Measurements from ENCODE around the gene TTN. TPM values are rescaled to one million over a fixed set of nuclear protein-coding genes. Genes with fewer than 3 reads are reported as not detected.

The TTN gene
- total and polyA plus RNA-seq, 4 donors: 0.53 to 47.4 (median 19.7) TPM

DNA sequence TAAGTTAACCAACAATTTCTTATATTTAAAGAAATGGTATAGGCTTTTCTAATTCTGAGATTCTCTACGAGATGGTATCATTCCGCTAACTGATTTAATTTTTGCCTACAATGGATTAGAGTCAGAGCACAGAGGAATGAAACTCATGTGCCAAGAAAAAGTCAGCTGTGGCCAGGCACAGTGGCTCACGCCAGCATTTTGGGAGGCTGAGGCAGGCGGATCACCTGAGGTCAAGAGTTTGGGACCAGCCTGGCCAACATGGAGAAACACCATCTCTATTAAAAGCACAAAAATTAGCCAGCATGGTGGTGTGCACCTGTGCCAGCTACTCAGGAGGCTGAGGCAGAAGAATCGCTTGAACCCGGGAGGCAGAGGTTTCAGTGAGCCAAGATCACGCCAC lies 17.0 kb upstream of the TTN start:
- H3K27me3 ChIP-seq (ENCODE audit: control insufficient read depth in 3 of 3, insufficient read depth in 3 of 3, low read length in 2 of 3): no peaks in the 10 kb centered on the region
- DNase-seq (no peak), ATAC-seq (ENCODE audit: insufficient read depth, low FRiP score) (no peak)
- peaks cover 0 to 8% (median 5%) of the 10 kb centered on the region in 5 donors for H3K4me1 ChIP-seq (ENCODE audit: control insufficient read depth in 5 of 5, insufficient read depth in 5 of 5, low read length in 5 of 5)
- WGBS, 2 donors: 96 to 99% methylated on average over 7 of the region's 7 CpGs
- H3K36me3 ChIP-seq (ENCODE audit: control insufficient read depth in 4 of 4, insufficient read depth in 4 of 4, low read length in 4 of 4): no peaks in the 10 kb centered on the region
- no peak overlapping the region for H3K4me3 ChIP-seq
- no peak overlapping the region for H3K27ac ChIP-seq (ENCODE audit: low read depth in 1 of 2, low read length in 1 of 2)
- TF ChIP-seq CTCF (IDR thresholded peaks at IDR 0.05; ENCODE audit: control extremely low read depth, extremely low read depth): no peak
- no peaks in the 10 kb centered on the region for H3K9me3 ChIP-seq (ENCODE audit: control insufficient read depth in 4 of 4, insufficient read depth in 3 of 4, low read length in 3 of 4)
- no peak overlapping the region for H3K9ac ChIP-seq (ENCODE audit: insufficient read depth in 1 of 2, low read length in 2 of 2)

DNA sequence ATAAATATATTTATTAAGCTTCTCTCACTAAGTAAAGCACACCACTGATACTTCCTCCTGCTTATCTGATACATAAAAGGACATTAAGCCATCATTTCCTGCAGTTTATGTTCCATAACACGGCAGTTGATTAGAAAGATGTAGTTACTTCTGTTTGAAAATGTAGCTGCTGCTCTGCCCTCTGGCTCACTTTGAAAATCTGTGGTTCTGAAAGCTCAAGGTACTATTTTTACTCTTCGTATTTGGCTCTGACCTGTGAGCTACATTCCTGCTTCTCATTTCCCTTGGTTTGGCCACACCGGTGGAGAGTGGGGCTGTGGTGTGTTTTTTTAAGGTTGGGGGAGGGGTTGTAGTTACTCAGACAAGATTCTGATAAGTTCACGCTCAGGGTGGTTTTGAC lies 12.8 kb upstream of the TTN start:
- no peaks in the 10 kb centered on the region for H3K9me3 ChIP-seq (ENCODE audit: control insufficient read depth in 4 of 4, insufficient read depth in 3 of 4, low read length in 3 of 4)
- TF ChIP-seq CTCF (IDR thresholded peaks at IDR 0.05; ENCODE audit: control extremely low read depth, extremely low read depth): no peak
- no peak overlapping the region for H3K9ac ChIP-seq (ENCODE audit: insufficient read depth in 1 of 2, low read length in 2 of 2)
- no peaks in the 10 kb centered on the region for H3K36me3 ChIP-seq (ENCODE audit: control insufficient read depth in 4 of 4, insufficient read depth in 4 of 4, low read length in 4 of 4)
- peak overlapping the region in 1 of 2 donors; percentile 49 for H3K27ac ChIP-seq (ENCODE audit: low read depth in 1 of 2, low read length in 1 of 2)
- no peaks in the 10 kb centered on the region for H3K27me3 ChIP-seq (ENCODE audit: control insufficient read depth in 3 of 3, insufficient read depth in 3 of 3, low read length in 2 of 3)
- ATAC-seq (ENCODE audit: insufficient read depth, low FRiP score) (no peak), DNase-seq (peak in 1 of 3 donors; percentile 3)
- 9 to 31% methylated on average over 4 of the region's 4 CpGs for WGBS, 2 donors
- H3K4me1 ChIP-seq (ENCODE audit: control insufficient read depth in 5 of 5, insufficient read depth in 5 of 5, low read length in 5 of 5): peaks cover 0 to 7% (median 0%) of the 10 kb centered on the region in 5 donors
- H3K4me3 ChIP-seq: no peak overlapping the region

DNA sequence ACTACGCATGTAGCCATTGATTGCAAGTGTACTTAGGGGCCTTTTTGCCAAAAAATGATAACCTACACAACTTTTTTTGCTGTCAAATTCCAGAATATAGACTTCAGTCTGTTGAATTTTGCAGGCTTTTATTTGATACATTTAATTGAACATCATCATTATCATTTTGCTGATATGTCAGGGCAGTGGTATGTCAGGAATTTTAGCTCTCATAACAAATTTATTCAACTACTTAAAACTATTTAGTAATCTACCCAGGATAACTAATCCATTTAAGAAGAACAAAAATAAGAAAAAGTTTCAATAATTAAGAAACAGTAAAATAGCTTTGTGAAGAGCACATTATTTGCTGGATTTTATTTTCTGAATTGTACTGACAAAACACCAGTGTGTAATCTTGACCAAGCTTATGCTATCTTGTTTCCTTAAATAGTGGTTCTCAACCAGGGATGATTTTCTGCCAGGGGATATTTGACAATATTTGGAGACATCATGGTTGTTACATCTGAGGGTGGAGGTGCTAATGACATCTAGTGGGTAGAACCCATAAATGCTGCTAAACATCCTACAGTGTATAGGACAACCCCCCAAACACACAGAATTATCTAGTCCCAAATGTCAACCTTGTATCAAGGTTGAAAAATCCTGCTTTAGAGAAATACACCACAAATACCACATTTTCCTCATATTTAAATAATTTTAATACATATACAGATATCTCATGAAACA lies 12.1 kb upstream of the TTN start:
- H3K27me3 ChIP-seq (ENCODE audit: control insufficient read depth in 3 of 3, insufficient read depth in 3 of 3, low read length in 2 of 3): no peaks in the 10 kb centered on the region
- ATAC-seq (ENCODE audit: insufficient read depth, low FRiP score) (no peak), DNase-seq (no peak)
- H3K9ac ChIP-seq (ENCODE audit: insufficient read depth in 1 of 2, low read length in 2 of 2): no peak overlapping the region
- H3K4me3 ChIP-seq: no peak overlapping the region
- peak overlapping the region in 1 of 2 donors; percentile 60 for H3K27ac ChIP-seq (ENCODE audit: low read depth in 1 of 2, low read length in 1 of 2)
- H3K36me3 ChIP-seq (ENCODE audit: control insufficient read depth in 4 of 4, insufficient read depth in 4 of 4, low read length in 4 of 4): no peaks in the 10 kb centered on the region
- peaks cover 0 to 7% (median 0%) of the 10 kb centered on the region in 5 donors for H3K4me1 ChIP-seq (ENCODE audit: control insufficient read depth in 5 of 5, insufficient read depth in 5 of 5, low read length in 5 of 5)
- no peak for TF ChIP-seq CTCF (IDR thresholded peaks at IDR 0.05; ENCODE audit: control extremely low read depth, extremely low read depth)
- H3K9me3 ChIP-seq (ENCODE audit: control insufficient read depth in 4 of 4, insufficient read depth in 3 of 4, low read length in 3 of 4): no peaks in the 10 kb centered on the region
- WGBS, 2 donors: 88 to 95% methylated on average over 1 of the region's 1 CpG
